Hematopoietic multipotent progenitor cell treated with erythropoietin and hydrocortisone succinate and interleukin-3 and kit ligand, for 17 days (in vitro differentiated cells): Measurements from ENCODE around the gene FBN2.
"Not testable (repeated sequence)": the region's sequence is repeated elsewhere in the genome, so short reads cannot be mapped to it uniquely, and the experiment has no call there.

Experiments used
- DNase-seq: peaks from one replicate; pipeline ENCODE4 v3.0.0-alpha.2; 2015; ENCODE audit warnings: low spot score

The FBN2 gene

DNA sequence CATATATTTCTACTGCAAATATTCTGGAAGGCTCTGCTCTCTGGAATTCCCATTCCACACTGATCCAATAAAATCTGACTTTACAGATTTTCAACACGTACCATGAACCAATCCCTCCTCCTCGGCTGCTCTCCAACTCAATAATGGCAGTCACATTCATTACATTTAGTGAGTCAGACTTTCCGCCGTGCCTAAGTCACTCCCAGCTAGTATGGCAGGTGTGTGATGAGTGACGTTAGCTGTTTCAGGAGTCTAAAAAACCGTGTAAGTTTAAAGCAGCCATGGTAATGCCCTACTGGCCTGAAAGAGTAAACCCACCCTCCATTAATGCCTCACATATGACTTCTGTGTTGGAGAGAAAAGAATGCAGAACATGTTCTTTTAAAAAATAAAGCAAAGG lies 3.3 kb downstream of the FBN2 start:
- no peak for DNase-seq

GRCh38 chr5:128532776-128533175 lies 5.3 kb downstream of the FBN2 start:
- no peak for DNase-seq

GRCh38 chr5:128532127-128532526 lies 5.9 kb downstream of the FBN2 start:
- DNase-seq = no peak

DNA sequence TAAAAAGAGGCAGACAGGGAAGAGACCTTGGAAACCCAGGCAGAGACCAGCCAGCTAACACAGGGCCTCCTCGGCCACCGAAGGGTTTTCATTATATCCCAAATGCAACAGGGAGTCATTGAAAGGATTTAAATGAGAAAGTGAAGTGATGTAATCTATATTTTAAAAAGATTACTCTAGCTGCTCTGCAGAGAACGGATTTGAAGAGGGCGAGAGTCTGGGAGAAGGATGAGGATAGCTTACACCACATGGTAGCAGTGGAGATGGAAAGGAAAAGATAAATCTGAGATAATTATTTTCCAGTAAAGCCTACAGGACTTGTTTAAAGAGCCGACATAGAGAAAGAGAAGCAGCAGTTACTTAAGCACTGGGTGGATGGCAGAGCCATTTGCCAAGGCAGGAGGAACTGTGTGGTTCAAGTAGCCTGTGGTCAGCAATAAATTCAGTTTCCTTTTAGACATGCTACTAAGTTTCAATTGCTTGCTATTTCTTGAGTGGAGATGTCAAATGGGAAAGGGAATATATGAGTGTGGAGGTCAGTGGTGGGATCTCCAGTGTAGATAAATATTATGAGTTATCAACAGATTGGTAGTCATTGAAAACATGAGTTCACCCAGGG lies 9.3 kb downstream of the FBN2 start:
- no peak for DNase-seq

- DNase-seq = no peak
Measured at GRCh38 chr5:128528126-128528525, 9.9 kb downstream of the FBN2 start.

GRCh38 chr5:128527077-128527476 lies 11.0 kb downstream of the FBN2 start:
- DNase-seq = no peak

GRCh38 chr5:128522336-128522735 lies 15.7 kb downstream of the FBN2 start:
- DNase-seq = no peak

GRCh38 chr5:128519827-128520226 lies 18.2 kb downstream of the FBN2 start:
- no peak for DNase-seq

GRCh38 chr5:128516978-128517377 lies 21.1 kb downstream of the FBN2 start:
- no peak for DNase-seq

- DNase-seq = no peak
Measured at GRCh38 chr5:128513806-128514205, 24.2 kb downstream of the FBN2 start.

- DNase-seq = no peak
Measured at GRCh38 chr5:128512894-128513293, 25.2 kb downstream of the FBN2 start.

DNA sequence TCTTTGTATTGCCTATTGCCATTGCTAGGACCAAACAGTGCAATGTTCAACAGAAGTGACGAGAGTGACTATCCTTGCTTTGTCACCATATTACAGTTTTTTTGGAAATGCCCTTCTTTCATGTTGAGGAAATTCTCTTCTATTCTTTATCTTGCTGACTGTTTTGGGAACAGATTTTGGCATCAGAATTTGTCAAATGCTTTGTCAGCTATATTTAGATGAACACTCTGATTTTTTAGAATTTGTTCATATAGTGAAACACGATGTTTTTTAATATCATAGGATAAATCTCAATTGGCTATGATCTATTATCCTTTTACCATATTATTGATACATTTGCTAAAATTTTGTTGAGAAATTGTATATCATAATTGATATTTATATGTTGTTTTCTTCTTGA lies 31.4 kb downstream of the FBN2 start:
- DNase-seq = no peak

DNA sequence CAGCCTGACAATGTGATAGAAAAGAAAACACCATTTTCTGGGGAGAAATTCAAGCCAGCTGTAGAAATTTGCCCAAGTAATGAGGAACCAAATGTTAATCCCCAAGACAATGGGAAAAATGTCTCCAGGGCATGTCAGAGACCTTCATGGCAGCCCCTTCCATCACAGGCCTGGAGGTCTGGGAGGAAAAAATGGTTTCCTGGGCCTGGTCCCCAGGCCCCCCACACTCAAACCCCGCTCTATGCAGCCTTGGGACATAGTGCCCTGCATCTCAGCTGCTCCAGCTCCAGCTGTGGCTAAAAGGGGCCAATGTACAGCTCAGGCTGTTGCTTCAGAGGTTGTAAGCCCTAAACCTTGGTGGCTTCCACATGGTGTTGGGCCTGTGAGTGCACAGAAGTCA lies 34.3 kb downstream of the FBN2 start:
- DNase-seq = not testable (repeated sequence)

DNA sequence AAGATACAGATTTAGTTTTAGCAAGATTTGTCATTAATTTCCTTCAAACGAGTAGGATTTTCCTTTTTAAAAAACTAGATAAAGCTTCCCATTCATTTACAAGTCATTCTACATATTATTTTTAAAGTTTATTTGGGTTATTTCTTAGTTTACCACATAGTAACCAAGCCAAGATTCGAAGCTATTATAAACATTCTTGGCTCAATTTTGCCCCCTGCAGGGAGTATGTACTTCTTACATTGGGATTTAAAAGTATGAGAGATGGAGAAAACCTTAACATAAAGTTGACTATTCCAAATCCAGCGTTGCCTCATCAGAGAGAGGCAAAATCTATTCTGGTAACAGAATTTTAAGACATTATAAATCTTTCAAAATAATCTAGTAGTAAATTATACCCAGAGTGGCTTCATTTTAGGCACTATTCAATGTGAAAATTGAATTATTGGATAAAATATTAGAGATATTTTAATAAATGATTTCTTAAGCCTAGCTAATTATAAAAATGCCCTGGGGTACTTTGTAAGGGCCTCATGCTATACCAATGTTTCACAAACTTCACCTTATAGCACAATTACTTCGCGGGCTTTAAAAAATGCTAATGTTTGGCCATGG lies 39.1 kb downstream of the FBN2 start:
- DNase-seq = no peak

GRCh38 chr5:128494516-128494915 lies 43.5 kb downstream of the FBN2 start:
- DNase-seq = no peak

- no peak for DNase-seq
Measured at GRCh38 chr5:128493657-128494329, 44.3 kb downstream of the FBN2 start.

DNA sequence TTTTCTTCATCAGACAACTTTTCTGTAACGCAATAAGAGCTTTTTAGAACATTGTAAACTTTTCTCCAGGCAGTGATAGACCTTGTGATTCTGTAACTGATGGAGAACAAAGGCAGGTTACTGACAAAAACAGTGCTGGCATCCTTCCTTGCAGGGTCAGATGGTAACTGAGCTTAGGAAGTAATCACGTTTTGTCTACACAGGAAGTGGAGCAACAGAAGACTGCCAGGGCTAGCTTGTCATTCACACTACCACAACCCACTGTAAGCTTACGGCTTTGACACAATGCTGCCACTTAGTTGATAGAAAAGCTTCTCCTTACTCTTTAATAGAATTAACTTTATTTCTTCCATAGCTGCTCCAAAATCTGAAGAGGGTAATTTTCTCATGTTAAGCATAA lies 46.8 kb downstream of the FBN2 start:
- no peak for DNase-seq

- DNase-seq = no peak
Measured at GRCh38 chr5:128490761-128491160, 47.3 kb downstream of the FBN2 start.

- no peak for DNase-seq
Measured at GRCh38 chr5:128487041-128487440, 51.0 kb downstream of the FBN2 start.

- no peak for DNase-seq
Measured at GRCh38 chr5:128483738-128484137, 54.3 kb downstream of the FBN2 start.

DNA sequence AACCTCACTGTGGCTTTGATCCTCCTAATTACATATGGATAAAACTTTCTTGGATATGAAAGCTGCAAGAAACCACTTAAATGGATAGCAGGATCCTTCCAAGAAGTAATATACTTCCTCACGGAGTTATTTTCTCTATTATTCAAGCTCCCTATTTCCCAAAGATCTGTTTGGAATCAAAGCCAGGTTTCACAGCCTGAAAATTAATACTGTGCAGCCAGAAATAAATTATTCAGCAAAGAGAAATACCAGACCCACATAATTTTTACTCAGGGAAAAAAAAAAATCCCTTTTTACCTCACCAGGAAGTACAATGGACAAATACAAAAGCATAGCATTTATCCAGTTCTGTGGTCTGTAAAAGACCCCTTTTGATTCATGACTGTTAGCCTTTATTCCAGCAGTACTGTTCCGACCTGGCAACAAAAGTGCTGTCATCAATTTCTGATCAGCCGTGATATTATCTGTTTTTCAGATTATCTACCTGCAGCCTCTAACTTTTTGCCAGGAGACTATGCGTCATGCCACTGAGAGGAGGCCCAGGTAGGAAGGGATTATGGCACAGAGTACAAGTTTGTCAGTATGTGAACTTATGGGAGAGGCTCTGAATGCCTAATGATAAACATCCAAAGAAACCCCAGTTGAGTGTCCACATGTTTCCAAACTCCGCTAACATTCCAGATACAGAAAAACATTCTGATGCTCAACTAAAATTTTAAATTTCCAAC lies 57.0 kb downstream of the FBN2 start:
- no peak for DNase-seq

- DNase-seq = no peak
Measured at GRCh38 chr5:128480158-128480557, 57.9 kb downstream of the FBN2 start.
